A673 (cell line): ENCODE results near the gene NUP37.
"Not testable (repeated sequence)": the region's sequence is repeated elsewhere in the genome, so short reads cannot be mapped to it uniquely, and the experiment has no call there.

Experiments
- EZH2 ChIP-seq: fragments of 200-600 bp; sonication (generic); IDR thresholded peaks from 2 replicates; pipeline ENCODE4 v1.6.1; 2017; ENCODE audit warnings: borderline replicate concordance, low read depth, mild to moderate bottlenecking, mixed read lengths, antibody characterized with exemption, low read length; ENCODE audit not compliant: poor library complexity, severe bottlenecking
- TF ChIP-seq, protein P1 (sequence below): fragments of 300-800, 200-600 bp; sonication (generic); conservative IDR thresholded peaks from 2 replicates; pipeline ENCODE4 v1.5.1; 2017; ENCODE audit warnings: low read depth, mild to moderate bottlenecking, antibody characterized with exemption, low read length, moderate library complexity, mixed read lengths

DNA sequence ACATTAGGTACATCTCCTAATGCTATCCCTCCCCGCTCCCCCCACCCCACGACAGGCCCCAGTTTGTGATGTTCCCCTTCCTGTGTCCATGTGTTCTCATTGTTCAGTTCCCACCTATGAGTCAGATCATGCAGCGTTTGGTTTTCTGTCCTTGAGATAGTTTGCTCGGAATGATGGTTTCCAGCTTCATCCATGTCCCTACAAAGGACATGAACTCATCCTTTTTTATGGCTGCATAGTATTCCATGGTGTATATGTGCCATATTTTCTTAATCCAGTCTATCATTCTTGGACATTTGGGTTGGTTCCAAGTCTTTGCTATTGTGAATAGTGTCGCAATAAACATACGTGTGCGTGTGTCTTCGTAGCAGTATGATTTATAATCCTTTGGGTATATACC, 17.7 kb upstream of the NUP37 start:
- TF ChIP-seq, protein P1, sequence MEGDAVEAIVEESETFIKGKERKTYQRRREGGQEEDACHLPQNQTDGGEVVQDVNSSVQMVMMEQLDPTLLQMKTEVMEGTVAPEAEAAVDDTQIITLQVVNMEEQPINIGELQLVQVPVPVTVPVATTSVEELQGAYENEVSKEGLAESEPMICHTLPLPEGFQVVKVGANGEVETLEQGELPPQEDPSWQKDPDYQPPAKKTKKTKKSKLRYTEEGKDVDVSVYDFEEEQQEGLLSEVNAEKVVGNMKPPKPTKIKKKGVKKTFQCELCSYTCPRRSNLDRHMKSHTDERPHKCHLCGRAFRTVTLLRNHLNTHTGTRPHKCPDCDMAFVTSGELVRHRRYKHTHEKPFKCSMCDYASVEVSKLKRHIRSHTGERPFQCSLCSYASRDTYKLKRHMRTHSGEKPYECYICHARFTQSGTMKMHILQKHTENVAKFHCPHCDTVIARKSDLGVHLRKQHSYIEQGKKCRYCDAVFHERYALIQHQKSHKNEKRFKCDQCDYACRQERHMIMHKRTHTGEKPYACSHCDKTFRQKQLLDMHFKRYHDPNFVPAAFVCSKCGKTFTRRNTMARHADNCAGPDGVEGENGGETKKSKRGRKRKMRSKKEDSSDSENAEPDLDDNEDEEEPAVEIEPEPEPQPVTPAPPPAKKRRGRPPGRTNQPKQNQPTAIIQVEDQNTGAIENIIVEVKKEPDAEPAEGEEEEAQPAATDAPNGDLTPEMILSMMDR: not testable (repeated sequence)
- not testable (repeated sequence) for TF ChIP-seq EZH2
